ENCODE data around the gene CREBRF.
"Not testable (repeated sequence)": the region's sequence is repeated elsewhere in the genome, so short reads cannot be mapped to it uniquely, and the experiment has no call there.

The CREBRF gene

DNA sequence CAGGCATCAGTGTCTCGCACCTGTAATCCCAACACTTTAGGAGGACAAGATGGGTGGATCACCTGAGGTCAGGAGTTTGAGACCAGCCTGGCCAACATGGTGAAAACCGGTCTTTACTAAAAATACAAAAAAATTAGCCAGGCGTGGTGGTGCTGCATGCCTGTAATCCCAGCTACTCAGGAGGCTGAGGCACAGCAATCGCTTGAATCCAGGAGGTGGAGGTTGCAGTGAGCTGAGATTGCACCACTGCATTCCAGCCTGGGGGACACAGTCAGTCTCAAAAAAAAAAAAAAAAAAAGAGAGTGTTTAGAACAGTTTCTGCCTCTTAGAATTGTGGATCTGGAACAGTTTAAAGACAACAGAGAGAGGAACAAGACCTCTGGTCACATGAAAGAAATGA is 20.3 kb downstream of the CREBRF start:
- CTCF ChIA-PET, H3K36me3 Mint-ChIP-seq, H3K27ac Mint-ChIP-seq, H3K9me3 Mint-ChIP-seq, H3K4me3 Mint-ChIP-seq, DNase-seq, H3K27me3 Mint-ChIP-seq, H3K4me1 Mint-ChIP-seq: not testable (repeated sequence)

DNA sequence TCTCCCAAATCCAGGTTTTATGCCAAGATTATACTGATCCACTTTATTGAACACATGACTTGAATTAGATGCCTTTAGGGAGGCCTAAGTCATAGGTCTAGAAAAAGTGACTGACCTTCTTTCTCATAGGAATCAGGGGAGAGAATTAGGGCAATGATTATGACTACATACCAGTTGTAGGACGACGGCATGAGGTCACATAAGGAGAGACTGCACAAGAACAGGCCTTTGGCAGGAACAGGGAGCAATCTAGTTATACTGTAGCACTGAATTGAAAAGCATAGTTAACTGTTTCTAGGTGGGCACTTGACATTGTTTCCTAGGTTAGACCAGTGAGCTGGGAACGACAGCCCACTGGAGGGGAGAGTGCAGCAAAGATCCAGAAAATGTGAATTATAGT is 22.7 kb downstream of the CREBRF start:
- no peaks in the 10 kb centered on the region for H3K9me3 Mint-ChIP-seq
- peaks cover 19% of the 10 kb centered on the region for H3K36me3 Mint-ChIP-seq
- H3K27me3 Mint-ChIP-seq = no peaks in the 10 kb centered on the region
- no peak overlapping the region for H3K4me3 Mint-ChIP-seq
- H3K27ac Mint-ChIP-seq = no peak overlapping the region
- no peak for DNase-seq
- no peaks in the 10 kb centered on the region for H3K4me1 Mint-ChIP-seq
- CTCF ChIA-PET = no interaction called here

DNA sequence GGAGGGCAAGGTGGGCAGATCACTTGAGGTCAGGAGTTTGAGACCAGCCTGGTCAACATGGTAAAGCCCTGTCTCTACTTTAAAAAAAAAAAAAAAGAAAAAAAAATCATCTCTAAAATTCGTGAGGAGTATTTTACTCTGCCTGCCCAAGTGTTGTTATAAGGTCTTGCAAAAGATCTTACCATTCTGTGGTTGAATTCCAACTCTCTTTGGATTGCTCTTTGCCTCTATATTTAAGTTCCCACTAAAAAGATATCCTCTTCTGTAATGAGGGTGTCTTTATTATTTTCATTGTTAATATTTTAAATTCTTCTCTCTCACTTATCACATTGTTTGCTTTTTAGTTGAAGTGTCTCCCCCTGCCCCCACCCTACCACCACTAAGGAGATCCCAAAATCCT is 33.4 kb downstream of the CREBRF start:
- CTCF ChIA-PET = no interaction called here
- Mint-ChIP-seq H3K36me3 (peaks cover 26% of the 10 kb centered on the region), H3K27ac (no peak overlapping the region)

DNA sequence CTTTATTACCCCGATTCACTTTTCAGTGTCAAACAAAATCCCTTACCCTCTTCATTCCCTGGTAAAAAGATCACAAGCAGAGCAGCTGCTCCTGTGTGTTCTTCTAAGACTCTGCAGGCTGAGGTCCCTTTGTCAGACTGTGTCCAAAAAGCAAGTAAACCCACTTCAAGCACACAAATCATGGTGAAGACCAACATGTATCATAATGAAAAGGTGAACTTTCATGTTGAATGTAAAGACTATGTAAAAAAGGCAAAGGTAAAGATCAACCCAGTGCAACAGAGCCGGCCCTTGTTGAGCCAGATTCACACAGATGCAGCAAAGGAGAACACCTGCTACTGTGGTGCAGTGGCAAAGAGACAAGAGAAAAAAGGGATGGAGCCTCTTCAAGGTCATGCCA is 34.5 kb downstream of the CREBRF start:
- no peaks in the 10 kb centered on the region for H3K4me1 Mint-ChIP-seq
- CTCF ChIA-PET = no interaction called here
- H3K27me3 Mint-ChIP-seq = no peaks in the 10 kb centered on the region
- peaks cover 25% of the 10 kb centered on the region for H3K36me3 Mint-ChIP-seq
- DNase-seq = no peak
- H3K4me3 Mint-ChIP-seq = no peak overlapping the region
- no peak overlapping the region for H3K27ac Mint-ChIP-seq
- no peaks in the 10 kb centered on the region for H3K9me3 Mint-ChIP-seq

More for the DNA sequence above, 33.4 kb downstream of the CREBRF start:
- no peak for DNase-seq
- no peak overlapping the region for H3K4me3 Mint-ChIP-seq
- H3K4me1 Mint-ChIP-seq = no peaks in the 10 kb centered on the region
- H3K9me3 Mint-ChIP-seq = no peaks in the 10 kb centered on the region
- H3K27me3 Mint-ChIP-seq = no peaks in the 10 kb centered on the region

DNA sequence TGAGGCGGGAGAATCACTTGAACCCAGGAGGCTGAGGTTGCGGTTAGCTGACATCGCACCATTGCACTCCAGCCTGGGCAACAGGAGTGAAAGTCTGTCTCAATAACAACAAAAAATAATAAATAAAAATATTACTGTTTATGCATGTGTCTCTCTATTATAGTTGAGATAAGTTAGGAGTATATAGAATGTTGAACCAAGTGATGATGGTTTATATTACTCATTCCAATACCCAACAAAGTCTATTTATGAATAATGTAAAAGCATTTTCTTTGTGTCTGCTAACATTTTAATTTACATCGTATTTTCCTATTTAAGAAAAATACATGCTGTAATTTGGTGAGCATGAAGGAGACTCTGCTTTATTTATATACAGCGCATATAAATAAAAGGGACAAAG is 35.8 kb downstream of the CREBRF start:
- H3K9me3 Mint-ChIP-seq = no peaks in the 10 kb centered on the region
- DNase-seq = no peak
- no peaks in the 10 kb centered on the region for H3K27me3 Mint-ChIP-seq
- peaks cover 18% of the 10 kb centered on the region for H3K36me3 Mint-ChIP-seq
- CTCF ChIA-PET = no interaction called here
- no peak overlapping the region for H3K27ac Mint-ChIP-seq
- H3K4me3 Mint-ChIP-seq = no peak overlapping the region
- H3K4me1 Mint-ChIP-seq = no peaks in the 10 kb centered on the region

DNA sequence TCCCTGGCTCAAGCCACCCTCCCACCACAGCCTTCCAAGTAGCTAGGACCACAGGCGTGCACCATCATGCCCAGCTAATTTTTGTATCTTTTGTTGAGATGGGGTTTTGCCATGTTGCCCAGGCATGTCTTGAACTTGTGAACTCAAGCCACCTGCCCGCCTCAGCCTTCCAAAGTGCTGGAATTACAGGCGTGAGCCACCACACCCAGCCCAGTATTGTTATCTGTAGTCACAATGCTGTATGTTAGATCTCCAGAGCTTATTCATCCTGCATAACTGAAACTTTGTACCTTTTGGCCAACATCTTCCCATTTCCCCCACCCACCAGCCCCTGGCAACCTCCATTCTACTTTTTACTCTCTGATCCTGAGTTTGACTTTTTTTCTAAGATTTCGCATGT is 37.5 kb downstream of the CREBRF start:
- DNase-seq = no peak
- peaks cover 17% of the 10 kb centered on the region for H3K36me3 Mint-ChIP-seq
- no peaks in the 10 kb centered on the region for H3K9me3 Mint-ChIP-seq
- no peaks in the 10 kb centered on the region for H3K4me1 Mint-ChIP-seq
- no peak overlapping the region for H3K4me3 Mint-ChIP-seq
- CTCF ChIA-PET = no interaction called here
- no peak overlapping the region for H3K27ac Mint-ChIP-seq
- no peaks in the 10 kb centered on the region for H3K27me3 Mint-ChIP-seq

DNA sequence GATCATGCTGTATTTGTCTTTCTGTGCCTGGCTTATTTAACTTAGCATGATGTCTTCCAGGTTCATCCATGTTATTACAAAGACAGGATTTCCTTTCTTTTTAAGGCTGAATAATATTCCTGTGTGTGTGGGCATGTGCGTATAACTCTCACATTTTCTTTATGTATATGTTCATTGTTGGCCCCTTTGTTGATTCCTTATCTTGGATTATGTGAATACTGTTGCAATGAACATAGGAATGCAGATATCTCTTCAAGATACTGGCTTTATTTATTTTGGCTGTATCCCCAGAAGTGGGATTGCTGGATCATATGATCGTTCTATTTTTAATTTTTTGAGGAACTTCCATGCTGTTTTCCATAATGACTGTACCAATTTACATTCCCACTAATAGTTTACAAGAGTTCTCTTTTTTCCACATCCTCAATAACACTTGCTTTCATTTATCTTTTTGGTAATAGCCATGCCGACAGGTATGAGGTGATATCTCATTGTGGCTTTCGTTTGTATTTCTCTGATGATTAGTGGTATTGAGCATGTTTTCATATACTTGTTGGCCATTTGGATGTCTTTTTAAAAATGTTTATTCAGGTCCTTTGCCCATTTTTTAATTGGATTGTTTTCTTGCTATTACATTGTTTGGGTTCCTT is 38.0 kb downstream of the CREBRF start:
- CTCF ChIA-PET = no interaction called here
- Mint-ChIP-seq H3K36me3 (peaks cover 15% of the 10 kb centered on the region), H3K27ac (no peak overlapping the region), H3K9me3 (no peaks in the 10 kb centered on the region), H3K4me3 (no peak overlapping the region), H3K27me3 (no peaks in the 10 kb centered on the region), H3K4me1 (no peaks in the 10 kb centered on the region)
- no peak for DNase-seq

DNA sequence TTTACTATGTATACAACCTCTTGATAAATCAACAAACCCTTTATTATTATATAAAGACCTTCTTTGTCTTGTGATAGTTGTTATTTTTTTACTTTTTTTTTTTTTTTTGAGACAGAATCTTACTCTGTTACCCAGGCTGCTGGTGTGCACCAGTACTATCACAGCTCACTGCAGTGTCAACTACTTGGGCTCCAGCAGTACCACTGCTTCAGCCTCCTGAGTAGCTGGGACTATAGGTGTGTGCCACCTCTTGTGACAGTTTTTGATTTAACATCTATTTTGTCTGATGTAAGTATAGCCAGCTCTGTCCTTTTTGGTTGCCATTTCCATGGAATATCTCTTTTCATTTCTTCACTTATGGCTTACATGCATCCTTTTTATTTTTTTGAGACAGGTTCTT is 42.6 kb downstream of the CREBRF start:
- H3K9me3 Mint-ChIP-seq = peaks cover 8% of the 10 kb centered on the region
- no peak overlapping the region for H3K4me3 Mint-ChIP-seq
- CTCF ChIA-PET = no interaction called here
- DNase-seq = no peak
- H3K27ac Mint-ChIP-seq = no peak overlapping the region
- no peaks in the 10 kb centered on the region for H3K27me3 Mint-ChIP-seq
- peaks cover 4% of the 10 kb centered on the region for H3K4me1 Mint-ChIP-seq
- H3K36me3 Mint-ChIP-seq = peaks cover 20% of the 10 kb centered on the region

DNA sequence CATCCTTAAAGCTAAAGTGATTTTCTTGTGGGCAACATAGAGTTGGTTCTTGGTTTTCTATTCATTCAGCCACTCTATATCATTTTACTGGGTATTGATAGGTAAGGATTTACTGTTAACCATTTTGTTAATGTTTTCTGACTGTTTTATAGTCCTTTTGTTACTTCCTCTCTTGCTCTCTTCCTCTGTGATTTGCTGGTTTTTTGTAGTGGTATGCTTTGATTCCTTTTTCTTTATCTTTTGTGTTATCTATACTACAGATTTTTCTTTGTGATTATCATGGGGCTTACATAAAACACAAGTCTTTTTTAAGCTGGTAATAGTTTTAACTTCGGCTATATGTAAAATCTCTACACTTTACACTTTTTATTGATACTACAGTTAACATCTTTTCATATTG is 43.3 kb downstream of the CREBRF start:
- Mint-ChIP-seq H3K27ac (no peak overlapping the region), H3K4me1 (peaks cover 4% of the 10 kb centered on the region), H3K9me3 (peaks cover 8% of the 10 kb centered on the region), H3K27me3 (no peaks in the 10 kb centered on the region), H3K4me3 (no peak overlapping the region), H3K36me3 (peaks cover 20% of the 10 kb centered on the region)
- CTCF ChIA-PET = interaction anchor here (0.7 kb wide), 1 partner anchor 12 kb away, joined by 3 read pairs; no protein-coding TSS in a partner anchor
- DNase-seq = no peak

DNA sequence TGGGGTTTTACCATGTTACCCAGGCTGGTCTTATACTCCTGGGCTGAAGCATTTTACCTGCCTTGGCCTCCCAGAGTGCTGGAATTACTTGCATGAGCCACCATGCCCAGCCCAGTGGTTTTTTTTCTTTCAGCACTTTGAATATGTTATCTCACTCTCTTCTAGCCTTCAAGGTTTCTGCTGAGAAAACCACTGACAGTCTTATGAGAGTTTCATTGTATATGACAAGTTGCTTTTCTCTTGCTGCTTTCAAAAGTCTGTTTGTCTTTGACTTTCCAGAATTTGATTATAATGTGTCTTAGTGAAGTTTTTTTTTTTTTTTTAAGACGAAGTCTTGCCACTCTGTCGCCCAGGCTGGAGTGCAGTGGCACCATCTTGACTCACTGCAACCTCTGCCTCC is 45.1 kb downstream of the CREBRF start:
- Mint-ChIP-seq H3K27me3 (no peaks in the 10 kb centered on the region), H3K27ac (no peak overlapping the region), H3K36me3 (peaks cover 20% of the 10 kb centered on the region), H3K4me1 (peaks cover 4% of the 10 kb centered on the region), H3K4me3 (no peak overlapping the region), H3K9me3 (peaks cover 8% of the 10 kb centered on the region)
- CTCF ChIA-PET = no interaction called here
- no peak for DNase-seq

DNA sequence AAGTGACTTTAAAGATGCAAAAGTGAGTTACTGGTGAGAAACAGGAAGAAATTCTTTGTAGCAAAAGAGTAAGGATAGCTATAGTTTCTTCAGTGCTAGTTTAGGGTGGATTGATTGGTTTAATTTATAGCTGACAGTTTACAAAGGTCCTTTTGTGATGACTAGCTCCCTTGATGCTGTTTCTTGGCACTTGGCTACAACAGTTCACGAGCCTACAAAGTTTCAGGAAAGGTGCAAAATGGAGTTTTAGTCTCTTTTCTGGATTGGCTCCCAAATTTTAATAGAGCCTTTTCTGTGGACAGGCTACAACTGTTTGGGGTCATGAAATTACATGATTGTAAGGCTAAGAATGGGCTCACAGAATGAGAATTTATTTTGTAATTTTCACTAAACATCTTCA is 47.3 kb downstream of the CREBRF start:
- Mint-ChIP-seq H3K27ac (no peak overlapping the region), H3K27me3 (no peaks in the 10 kb centered on the region), H3K9me3 (peaks cover 8% of the 10 kb centered on the region), H3K4me3 (no peak overlapping the region), H3K4me1 (peaks cover 4% of the 10 kb centered on the region), H3K36me3 (peaks cover 20% of the 10 kb centered on the region)
- CTCF ChIA-PET = interaction anchor here (0.9 kb wide), 1 partner anchor 85 kb away, joined by 3 read pairs; no protein-coding TSS in a partner anchor
- DNase-seq = no peak

DNA sequence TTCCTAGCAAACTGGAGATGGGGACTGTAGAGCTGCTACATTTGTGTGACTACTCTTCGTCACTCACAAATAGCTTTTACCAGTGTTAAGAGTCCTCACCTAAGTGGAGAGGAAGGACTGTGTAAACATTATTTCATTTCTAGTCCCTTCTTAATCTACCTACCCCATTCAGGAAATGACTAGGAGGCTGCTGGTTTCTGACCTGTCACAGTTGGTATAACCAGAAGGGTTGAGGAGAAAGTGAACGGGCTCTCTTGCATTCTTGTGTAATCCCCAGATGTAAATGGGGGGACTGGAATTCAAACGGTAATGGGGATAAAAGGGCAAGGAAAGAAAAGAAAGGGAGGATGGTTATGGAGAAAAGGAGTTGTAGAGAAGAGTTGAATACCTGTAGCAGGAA is 52.8 kb downstream of the CREBRF start:
- Mint-ChIP-seq H3K4me1 (peaks cover 8% of the 10 kb centered on the region), H3K27ac (no peak overlapping the region), H3K9me3 (no peaks in the 10 kb centered on the region), H3K4me3 (no peak overlapping the region), H3K27me3 (no peaks in the 10 kb centered on the region), H3K36me3 (peaks cover 21% of the 10 kb centered on the region)
- CTCF ChIA-PET = no interaction called here
- no peak for DNase-seq

DNA sequence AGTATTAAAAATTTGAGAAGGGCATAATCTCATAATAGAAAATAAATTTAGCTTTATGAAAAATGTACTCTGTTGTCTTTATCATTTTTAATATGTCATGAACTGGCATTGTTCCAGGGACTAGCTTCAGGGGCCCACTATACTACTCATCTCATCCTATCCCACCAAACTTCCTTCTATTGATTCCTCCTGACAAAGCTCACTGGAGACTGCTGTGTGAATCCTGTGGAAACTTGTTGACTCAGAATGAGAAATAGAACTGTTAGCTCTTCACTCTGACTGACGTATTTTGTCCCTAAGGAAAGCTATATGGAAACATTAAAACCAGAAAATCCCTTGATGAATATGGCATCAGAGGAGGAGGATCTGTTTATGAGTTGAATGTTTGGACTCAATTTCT is 58.4 kb downstream of the CREBRF start:
- CTCF ChIA-PET = no interaction called here
- Mint-ChIP-seq H3K36me3 (peaks cover 42% of the 10 kb centered on the region), H3K27me3 (no peaks in the 10 kb centered on the region), H3K9me3 (peaks cover 2% of the 10 kb centered on the region), H3K27ac (no peak overlapping the region), H3K4me1 (peaks cover 6% of the 10 kb centered on the region), H3K4me3 (no peak overlapping the region)
- DNase-seq = no peak

DNA sequence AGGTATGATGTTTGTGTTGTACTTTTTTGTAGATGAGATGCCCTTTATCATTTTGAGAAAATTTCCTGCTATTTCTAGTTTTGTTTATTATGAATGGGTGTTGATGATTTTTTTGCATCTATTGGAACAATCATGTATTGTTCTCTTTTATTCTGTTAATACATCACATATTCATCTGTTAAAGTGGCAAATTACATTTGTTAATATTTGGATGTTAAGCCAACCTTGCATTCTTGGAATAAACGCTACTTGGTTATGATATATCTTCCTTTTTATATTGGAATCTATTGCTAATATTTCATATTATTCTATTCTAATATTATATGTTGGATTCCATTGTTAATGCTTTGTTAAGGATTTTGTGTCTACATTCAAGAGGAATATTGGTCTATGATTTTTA is 63.6 kb downstream of the CREBRF start:
- peaks cover 3% of the 10 kb centered on the region for H3K9me3 Mint-ChIP-seq
- DNase-seq = no peak
- H3K27ac Mint-ChIP-seq = no peak overlapping the region
- H3K27me3 Mint-ChIP-seq = no peaks in the 10 kb centered on the region
- peaks cover 37% of the 10 kb centered on the region for H3K36me3 Mint-ChIP-seq
- H3K4me3 Mint-ChIP-seq = no peak overlapping the region
- CTCF ChIA-PET = no interaction called here
- no peaks in the 10 kb centered on the region for H3K4me1 Mint-ChIP-seq

DNA sequence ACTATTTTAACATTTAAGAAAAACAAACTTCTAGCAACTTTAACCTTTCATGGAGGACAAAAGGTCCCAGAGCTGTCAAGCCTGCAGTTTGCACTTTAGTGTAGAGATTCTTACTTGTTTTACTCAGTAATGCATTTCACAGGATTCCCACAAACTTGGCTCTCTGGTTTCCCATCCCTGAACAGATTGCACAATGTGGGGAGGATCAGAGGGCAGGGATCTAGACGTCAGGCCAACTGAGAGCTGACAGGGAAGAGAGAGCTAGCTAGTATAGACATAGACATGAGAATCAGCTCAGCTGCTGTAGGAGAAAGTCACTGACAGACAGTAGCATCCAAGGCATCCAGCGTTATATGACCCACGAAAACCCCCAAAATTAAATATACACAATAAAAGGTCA is 67.3 kb downstream of the CREBRF start:
- Mint-ChIP-seq H3K27me3 (no peaks in the 10 kb centered on the region), H3K4me3 (no peak overlapping the region), H3K4me1 (no peaks in the 10 kb centered on the region), H3K36me3 (peaks cover 43% of the 10 kb centered on the region), H3K27ac (no peak overlapping the region), H3K9me3 (peaks cover 3% of the 10 kb centered on the region)
- no peak for DNase-seq
- CTCF ChIA-PET = no interaction called here

DNA sequence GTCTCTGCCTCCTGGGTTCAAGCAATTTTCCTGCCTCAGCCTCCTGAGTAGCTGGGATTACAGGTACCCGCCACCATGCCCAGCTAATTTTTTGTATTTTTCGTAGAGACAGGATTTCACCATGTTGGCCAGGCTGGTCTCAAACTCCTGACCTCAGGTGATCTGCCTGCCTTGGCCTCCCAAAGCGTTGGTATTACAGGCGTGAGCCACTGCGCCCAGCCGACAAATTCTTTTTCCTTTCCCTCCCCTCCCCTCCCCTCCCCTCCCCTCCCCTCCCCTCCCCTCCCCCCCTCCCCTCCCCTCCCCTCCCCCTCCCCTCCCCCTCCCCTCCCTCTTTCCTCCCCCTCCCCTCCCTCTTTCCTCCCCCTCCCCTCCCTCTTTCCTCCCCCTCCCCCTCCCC is 76.0 kb downstream of the CREBRF start:
- H3K4me1 Mint-ChIP-seq, H3K27me3 Mint-ChIP-seq, CTCF ChIA-PET, H3K27ac Mint-ChIP-seq, H3K9me3 Mint-ChIP-seq, H3K4me3 Mint-ChIP-seq, DNase-seq: not testable (repeated sequence)
- H3K36me3 Mint-ChIP-seq = peaks cover 25% of the 10 kb centered on the region
